ENCODE measurements around the gene COL4A4.

GRCh38 chr2:226979004-226979403, 185.0 kb downstream of the COL4A4 start:
- no peak for TF ChIP-seq CTCF (IDR thresholded peaks at IDR 0.05)
- no peak for TF ChIP-seq POLR2A (IDR thresholded peaks at IDR 0.05)

All from Peyer's patch (tissue), 4 donors.